Fibroblast of skin of abdomen (primary cell): ENCODE measurements around the gene GNPTG.
A peak's percentile ranks its signal among the peaks of the same experiment; 100 is the strongest.

Source experiments
- DNase-seq: peaks from one replicate; pipeline ENCODE4 v3.0.0-alpha.2; 2013

The GNPTG gene

DNA sequence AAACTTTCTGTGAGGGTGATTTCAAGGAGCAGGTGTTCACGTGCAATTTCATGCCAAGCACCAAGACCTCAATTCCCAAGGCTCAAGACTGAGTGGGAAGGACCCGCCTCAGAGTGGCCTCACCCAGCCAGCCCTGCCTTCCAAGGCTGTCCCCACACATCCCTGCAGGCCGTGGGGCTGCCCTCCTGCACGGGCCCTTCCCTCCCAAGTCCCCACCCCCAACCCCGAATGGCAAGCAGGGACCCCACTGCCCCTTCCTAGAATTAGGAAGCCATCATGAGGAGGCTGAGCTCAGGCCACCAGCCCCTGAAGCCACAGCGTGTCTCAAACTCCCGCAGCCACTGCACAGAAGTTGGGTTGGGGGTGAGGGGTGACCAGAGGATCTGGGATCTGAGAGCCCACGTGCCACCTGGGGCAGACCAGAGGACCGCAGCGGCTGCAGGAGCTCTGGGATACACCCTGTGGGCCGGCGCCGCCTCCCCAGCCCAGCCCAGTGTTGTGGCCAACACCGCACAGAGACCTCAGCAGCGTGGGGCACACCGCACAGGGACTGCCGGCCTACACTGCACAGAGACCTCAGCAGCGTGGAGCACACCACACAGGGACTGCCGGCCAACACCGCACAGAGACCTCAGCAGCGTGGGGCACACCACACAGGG is 20.7 kb downstream of the GNPTG start:
- DNase-seq = no peak

DNA sequence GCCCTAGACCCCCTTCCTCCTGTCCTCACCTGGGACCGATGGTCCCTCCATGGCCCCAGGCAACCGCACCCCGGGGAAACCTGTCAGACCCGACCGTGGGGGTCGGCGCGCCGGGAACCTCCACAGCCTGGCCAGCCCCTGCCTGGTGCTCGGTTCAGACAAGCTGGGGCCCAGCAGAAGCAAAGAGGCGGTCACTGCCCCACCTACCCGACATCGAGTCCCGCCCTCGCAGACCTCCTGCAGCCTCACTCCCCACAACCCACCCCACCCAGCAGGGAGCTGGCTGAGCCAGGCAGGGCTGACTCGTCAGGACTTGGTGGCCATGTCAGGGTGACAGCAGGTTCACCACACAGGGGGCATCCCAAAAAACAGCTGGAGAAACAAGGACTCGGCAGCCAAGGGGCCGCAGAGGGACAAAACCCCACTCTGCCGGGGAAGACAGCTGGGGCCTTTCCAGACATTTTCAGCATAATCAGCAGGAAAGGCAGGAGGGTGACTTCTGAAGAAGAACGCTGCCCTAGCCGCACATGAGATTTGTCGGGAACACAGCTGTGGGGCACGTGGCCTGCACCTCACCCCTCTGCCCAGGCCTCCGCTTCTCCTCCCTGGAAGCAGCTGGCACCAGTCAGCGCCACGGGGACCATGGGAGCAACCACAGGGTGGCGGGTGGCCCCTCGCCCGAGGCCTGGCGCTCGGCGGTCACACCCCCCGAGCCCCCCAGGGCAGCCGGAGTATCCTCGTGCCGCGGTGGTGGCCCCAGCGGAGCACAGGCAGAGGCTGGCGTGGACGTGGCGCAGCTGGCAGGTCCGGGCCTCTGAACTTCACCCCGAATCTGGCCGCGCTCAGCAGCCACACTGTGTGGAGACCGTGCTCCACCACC is 22.9 kb downstream of the GNPTG start:
- DNase-seq = no peak

DNA sequence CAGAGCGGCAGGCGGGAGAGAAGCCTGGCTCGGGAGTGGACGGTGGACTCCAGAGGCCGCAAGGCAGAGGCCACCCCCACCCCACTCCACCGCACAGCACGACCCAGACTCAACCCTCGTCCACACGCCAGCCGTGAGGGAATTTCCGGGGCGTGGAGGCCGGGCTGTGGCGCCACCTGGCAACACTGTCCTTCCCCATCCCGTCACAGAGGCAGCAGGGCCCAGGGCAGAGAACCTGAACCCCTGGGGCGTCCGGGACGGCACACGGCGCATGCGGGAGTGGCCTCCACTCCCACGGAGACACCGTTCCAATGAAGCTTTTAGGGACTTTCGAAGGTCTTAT is 23.5 kb downstream of the GNPTG start:
- no peak for DNase-seq

DNA sequence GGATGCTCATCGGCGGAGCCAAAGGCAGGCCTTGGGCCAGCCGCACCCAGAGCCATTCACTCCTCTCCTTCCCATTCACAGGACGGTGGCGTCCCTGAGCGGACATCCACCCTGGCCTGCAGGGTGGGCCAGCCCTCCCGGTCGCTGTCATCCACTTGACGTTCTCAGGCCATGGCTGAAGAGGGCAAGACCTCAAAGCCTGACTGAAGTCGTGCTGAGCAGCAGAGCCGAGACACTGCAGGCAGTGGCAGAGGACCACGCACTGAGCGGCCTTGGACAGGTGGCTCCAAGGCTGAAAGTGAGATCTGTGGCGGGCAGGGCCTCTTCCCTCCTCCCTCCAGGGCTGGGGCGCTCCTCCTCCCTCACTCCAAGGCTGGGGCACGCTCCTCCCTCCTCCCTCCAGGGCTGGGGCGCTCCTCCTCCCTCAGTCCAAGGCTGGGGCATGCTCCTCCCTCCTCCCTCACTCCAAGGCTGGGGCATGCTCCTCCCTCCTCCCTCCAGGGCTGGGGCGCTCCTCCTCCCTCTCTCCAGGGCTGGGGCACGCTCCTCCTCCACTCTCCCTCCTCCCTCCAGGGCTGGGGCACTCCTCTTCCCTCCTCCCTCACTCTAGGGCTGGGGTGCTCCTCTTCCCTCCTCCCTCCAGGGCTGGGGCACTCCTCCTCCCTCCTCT is 24.1 kb downstream of the GNPTG start:
- no peak for DNase-seq

DNA sequence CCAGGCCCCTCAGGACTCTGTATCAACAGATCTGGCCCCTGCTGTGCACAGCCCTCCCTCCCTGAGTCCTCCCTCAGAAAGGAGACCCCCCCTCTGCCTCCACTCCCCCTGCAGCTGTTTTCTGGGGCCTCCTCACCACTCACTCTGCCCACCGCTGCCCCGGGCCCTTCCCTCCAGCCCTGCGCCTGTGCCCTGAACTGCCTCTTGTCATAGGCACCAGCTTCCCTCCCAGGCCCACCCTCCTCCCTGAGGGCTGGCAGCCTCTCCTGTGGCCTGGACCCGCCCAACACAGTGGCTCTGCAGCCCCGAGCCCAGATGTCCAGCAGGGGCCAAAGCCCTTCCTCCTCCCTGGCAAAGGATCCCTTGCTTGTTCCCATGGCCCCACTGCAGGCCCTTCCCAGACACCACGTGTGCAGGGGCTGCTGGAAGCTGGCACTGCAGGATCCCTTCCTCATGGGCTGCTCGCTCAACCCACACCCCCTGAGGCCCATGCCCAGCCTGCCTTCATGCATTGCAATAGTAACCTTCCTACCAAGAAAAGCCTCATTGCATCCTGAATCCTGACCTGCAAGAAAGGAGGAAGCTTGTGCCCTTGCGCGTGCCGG is 25.8 kb downstream of the GNPTG start:
- no peak for DNase-seq

DNA sequence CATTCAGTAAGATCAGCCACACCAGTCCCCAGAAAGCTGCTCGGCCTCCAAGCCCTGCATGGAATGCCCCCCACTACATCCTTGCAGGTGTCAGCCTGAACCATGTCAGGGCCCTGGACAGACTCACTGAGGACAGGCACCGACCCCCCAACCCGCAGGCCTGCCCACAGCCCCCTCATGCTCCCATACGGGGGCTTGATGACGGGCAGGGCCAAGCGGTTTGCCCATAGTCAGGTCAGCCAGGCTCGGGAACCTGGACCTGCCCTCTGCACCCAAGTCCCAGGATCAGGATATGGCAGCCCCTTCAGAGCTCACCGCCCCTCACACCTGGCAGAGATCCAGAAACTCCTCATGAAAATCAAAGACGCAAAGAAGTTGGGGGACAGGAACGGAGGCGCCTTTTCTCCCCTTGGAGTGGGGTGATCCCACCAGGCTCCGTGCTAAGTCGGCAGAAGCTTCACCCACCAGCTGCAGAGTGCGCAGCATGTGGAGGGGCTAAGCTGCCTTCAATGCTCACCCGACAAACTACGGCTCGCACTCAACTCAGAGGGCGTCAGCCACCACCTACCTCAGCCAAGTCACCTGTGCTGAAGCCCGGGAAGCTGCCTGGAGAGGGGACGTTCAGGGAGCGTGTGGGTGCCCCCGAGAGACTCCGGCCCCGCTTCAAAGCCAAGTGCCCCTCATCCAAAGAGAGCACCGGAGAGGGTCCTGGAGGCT is 26.5 kb downstream of the GNPTG start:
- DNase-seq = no peak

DNA sequence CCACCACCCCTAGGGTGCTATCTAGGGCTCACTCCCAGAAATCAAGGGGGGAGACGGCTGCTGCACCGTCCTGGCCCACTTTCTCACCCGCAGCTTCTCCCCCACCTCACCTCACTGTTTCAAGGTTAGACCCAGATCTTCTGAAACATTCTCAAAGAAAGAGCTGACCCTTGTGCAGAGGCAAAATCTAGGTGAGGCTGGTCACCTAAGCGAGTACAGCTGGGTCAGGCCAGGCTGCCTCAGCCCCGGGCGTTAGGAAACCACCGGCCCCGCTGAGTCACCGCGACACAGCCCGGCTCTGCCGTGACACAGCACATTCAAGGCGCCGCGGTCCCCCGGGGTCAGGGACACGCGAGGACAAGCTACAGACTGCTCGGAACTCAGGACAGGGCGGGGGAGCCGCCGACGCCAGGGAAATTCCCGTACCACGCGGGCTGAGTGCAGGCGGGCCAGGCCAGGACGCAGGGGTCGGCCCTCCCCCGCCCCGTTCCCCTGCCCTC is 27.1 kb downstream of the GNPTG start:
- DNase-seq = peak; percentile 59

DNA sequence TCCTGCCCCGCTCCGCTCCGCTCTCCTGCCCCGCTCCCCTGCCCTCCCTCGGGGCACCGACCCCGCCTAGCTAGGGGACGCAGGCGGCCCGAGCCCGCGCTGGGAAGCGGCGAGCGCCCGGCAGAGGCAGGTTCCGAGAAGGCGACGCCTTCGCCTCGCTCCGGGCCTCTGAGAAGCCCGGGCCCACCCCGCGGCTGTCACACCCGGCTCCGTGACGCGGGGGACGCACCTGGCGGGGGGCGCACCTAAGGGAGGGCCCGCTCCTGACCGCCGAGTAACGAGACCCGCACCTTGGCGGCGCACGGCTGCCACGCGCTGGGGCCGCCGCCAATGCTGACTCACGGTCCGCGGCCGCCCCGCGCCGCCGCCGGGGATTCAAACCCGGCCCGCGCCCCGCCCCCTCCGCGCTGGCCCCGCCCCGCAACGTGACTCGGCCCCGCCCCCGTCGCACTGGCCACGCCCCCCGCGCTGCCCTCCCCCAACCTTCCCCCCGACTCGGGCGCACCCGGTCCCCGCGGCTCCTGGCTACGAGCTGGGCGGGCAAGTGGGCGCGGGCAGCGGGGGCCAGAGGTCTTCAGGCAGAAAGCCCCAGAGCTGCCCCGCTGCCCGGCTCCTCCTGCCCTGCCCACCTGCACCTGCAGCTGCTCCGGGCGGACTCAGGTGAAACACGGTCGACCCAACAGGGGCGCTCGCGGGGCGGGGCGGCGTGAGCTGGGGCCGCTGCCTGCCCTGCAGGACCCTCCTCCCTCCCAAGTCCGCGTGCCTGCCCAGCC is 27.8 kb downstream of the GNPTG start:
- peak; percentile 58 for DNase-seq

DNA sequence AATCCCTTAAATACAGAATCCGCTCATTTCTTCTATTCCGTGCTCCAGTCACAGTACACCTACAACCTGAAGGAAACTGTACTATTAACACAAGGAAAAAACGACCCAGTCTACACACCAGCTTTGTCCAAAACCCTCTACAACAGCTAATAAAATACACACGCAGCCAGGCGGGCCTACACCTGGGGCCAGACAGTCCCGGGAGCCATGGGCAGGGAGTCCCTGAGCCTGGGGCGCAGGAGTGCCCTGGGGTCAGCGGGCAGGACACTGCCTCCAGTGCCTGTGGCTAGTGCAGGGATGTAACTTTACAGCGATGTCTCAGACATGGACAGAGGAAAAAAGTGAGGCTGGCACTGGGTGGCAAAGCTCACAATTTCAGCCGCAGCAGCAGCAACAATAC is 28.5 kb downstream of the GNPTG start:
- DNase-seq = no peak

DNA sequence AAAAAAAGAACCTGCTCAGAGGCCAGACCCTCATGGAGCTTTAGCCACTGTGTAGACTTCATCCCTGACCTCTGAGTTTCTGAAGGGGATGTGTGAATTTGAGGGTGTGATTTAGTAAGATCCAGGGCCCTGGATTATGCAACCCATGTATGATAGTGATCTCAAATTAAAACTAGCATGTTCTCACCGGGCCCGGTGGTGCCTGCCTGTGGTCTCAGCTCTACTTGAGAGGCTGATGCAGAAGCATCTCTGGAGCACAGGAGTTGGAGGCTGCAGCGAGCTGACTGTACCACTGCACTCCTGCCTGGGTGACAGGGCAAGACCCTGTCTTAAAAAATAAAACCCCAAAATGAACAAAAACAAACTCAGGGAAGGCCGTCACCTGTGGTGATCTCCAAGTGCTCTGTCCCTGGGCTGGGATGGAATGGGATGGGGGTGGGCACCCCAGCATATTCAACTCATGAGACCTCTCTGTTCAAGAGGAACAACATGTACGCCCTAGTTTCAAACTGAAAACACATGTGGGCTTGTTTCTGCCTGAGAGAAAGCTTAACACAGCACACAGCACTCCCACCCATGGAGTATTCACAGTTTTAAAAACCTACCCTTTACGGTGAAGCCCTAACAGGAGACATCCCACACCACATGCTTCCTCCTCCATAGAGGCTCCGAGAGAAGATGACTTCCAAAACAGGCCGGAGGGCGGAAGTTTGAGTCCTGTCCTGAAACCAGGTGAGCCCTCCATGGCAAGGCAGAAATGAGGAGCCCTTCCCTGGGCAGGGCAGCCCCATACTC is 30.1 kb downstream of the GNPTG start:
- no peak for DNase-seq

DNA sequence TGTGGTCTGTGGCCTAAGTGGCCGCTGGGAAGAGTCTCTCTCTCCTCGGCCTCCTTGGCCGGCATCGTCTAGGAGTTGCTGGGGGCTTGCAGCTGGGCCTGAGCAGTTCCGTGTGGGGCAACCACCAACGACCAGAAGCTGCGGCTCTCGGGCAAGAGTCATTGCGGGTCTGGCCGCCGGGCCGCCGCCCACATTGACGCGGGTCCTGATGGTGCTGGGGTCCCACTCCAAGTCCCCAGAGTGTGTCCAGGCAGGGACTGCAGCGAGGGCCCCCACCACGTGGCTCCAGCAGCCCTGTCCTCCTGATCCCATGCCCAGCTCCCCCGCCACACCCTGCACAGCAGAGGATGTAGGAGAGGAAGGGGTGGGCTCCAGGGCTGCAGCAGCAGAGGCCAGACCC is 31.8 kb downstream of the GNPTG start:
- no peak for DNase-seq

DNA sequence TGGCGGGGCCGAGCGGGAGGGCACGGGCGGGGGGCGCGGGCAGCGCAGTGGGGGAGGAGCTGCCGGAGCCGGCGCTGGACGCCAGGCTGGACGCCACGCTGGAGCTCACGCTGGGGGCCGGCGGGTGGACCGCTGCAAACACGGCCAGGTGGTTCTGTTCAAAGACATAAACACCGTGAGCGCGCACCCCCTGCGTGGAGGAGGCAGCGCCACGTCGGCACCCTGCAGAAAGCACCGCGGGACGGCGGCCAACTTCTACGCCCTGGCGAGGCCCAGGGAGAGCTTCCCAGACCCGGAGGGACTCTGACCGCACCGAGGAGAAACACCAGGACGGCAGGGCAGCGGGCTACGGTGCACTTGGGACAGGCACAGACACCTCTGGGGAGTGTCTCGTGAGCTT is 33.5 kb downstream of the GNPTG start:
- DNase-seq = no peak

DNA sequence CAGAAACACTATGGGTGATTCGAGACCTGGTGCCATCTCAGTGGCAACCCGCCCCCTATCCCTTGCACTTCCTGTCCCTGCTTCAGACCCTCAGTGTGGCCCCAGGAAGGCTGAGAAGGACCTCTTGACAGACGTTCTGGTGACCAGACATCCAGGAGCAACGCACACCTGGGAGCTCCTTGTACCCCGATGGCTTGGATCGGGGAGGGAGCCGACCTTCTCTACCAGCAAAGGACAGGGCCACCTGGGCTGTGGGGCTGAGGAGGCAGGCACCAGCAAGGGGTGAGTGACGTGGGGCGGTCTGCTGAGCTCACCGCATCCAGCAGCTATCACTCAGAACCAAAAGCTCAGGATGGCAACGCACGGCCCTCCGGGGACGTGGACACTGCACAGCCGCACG is 35.6 kb downstream of the GNPTG start:
- no peak for DNase-seq

DNA sequence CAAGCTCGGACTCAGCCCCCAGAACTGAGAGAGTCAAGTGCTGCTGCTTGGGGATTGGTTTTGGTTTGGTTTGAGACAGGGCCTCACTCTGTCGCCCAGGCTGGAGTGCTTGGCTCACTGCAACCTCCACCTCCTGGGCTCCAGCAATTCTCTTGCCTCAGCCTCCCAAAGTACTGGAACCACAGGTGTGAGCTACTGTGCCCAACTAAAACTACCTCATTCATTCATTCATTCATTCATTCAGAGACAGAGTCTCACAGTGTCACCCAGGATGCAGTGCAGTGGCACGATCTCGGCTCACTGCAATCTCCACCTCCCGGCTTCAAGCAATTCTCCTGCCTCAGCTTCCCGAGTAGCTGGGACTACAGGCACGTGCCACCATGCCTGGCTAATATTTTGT is 38.0 kb downstream of the GNPTG start:
- no peak for DNase-seq

DNA sequence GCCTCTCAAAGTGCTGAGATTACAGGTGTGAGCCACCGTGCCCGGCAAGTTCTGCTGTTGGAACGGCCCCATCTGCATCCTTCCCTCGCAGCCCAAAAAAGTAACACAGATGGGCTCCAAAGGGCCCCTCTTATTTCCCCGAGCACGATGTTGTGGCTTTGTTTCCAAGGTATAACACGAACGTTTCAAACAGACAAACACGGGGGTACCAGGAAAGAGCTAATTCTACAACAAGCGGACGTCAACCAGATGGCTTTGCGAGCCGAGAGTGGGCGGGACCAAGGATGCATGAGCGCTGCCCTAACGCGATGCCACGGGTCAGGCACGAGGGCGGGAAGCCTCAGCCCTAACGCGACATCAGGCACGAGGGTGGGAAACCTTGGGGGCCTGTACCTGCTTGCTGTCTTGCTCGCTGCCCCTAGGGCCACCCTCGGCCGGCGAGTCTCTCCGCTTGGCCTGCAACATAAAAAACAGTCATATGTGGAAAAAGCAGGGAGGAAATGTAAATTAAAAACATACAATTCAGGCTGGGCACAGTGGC is 38.6 kb downstream of the GNPTG start:
- no peak for DNase-seq

DNA sequence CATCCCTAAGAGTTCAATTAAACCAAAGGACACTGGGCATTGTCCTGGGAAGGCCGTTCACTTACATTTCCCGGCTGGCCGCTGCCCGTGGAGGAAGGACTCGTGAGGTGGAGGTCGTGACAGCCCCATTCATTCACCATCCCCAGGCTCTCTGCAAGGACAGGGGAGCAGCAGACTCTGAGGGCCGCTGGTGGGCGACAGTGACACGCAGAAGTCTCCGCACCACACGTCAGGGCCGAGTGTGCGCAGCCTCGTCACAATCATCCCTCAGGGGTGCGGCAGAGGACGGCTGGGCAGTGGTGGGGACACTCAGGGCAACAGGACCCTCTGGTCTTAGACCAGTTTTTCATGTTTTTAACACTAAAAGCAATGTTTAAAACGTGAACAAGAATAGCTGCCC is 41.1 kb downstream of the GNPTG start:
- no peak for DNase-seq

DNA sequence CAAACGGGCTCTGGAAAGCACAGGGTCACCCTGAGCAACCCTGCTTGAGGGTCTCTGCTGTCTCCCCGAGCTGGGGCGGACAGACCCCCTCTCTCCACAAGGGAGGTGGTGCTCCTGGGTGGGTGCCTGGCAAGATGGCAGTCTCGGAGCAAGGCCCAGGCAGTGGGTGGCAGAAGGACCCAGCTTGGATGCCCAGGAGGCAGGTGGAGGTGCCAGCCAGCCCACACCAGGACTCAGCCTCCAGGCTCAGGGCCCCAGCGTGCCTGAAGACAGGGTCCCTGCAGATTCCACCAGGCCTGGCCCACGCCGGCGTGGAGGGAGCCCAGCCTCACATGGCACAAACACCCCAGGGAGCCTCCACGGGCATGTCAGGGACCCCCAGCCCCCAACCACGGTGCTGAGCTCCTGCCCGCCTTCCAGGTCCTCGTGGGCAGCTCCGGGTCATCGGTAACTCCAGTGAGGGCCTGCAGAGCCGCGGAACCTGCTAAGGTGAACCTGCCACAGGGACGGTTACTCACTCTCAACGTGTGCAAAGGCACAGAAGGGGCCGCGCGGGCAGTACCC is 42.0 kb downstream of the GNPTG start:
- no peak for DNase-seq

DNA sequence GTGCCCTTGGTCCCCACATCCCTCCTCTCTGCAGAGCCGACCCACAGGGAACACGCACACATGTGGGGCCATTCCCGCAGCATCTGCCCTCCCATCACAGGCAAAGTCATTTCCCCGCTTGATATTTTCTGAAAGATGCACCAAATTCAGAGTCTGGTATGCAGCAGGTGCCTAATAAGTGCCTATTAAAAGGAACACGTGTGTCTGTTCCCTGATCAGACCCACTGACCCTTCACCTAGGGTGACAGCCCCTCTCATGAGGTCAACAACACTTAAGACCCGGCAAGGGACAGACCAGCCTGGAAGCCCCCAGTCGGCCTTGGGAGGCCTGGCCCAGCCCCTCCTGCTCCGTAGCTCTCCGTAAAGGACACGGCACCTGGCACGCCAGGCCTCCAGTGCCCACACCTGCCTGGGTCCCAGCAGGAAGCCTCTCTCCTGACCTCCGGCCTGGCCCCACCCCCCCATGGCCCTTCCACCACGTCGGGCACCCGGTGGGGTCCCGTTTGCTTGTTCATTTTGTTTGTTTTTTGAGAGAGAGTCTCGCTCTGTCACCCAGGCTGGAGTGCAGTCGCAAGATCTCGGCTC is 42.7 kb downstream of the GNPTG start:
- no peak for DNase-seq

DNA sequence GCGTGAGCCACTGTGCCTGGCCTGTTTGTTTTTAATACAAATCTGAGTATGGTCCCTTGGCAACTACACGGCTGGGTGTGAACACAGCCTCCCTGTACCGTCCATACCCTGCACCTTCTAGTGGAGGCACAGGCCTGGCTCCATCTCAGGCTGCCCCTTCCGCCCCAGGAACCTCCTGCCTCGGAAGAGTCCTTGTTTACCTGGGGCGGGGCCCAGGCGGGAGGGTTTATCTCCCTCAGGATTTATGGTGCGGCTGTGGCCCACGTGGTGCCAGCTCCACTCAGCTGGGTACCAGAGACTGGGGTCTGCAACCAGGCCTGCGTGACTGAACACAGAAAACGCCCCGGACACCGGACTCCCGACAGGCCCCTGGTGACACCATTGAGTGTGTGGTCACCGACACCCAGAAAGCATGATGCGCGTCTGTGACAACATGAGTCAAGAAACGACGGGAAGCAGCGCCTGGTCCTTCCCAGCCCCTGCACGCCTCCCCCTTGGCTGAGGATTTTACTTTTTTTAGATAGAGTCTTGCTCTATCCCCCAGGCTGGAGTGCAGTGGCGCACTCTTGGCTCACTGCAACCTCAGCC is 43.8 kb downstream of the GNPTG start:
- no peak for DNase-seq
